Stimulated activated CD8-positive, alpha-beta memory T cell treated with anti-CD3 and anti-CD28 coated beads, Interleukin-15, amount 100 ng/mL, for 24 hours (primary cell): ENCODE results near the gene MORF4L2.
"Not testable (repeated sequence)": the region's sequence is repeated elsewhere in the genome, so short reads cannot be mapped to it uniquely, and the experiment has no call there.

ENCODE experiments used
- DNase-seq: peaks from one replicate; pipeline ENCODE4 v3.0.0-alpha.2; 2020; ENCODE audit warnings: low read depth

Gene MORF4L2

GRCh38 chrX:103678199-103678993, 8.1 kb downstream of the MORF4L2 start:
- DNase-seq = no peak

- DNase-seq = no peak
Observed at GRCh38 chrX:103674531-103675454, 11.7 kb downstream of the MORF4L2 start.

GRCh38 chrX:103669745-103670144, 16.8 kb downstream of the MORF4L2 start:
- DNase-seq = no peak

- no peak for DNase-seq
Observed at GRCh38 chrX:103666202-103667107, 20.0 kb downstream of the MORF4L2 start.

- DNase-seq = no peak
Observed at GRCh38 chrX:103663981-103664762, 22.3 kb downstream of the MORF4L2 start.

GRCh38 chrX:103659460-103659859, 27.0 kb downstream of the MORF4L2 start:
- not testable (repeated sequence) for DNase-seq

- DNase-seq = no peak
Observed at GRCh38 chrX:103658681-103659433, 27.6 kb downstream of the MORF4L2 start.

GRCh38 chrX:103657066-103657465, 29.4 kb downstream of the MORF4L2 start:
- DNase-seq = not testable (repeated sequence)

GRCh38 chrX:103656617-103657016, 29.9 kb downstream of the MORF4L2 start:
- DNase-seq = no peak

GRCh38 chrX:103655230-103656000, 31.1 kb downstream of the MORF4L2 start:
- DNase-seq = not testable (repeated sequence)

- no peak for DNase-seq
Observed at GRCh38 chrX:103651151-103651773, 35.2 kb downstream of the MORF4L2 start.

- no peak for DNase-seq
Observed at GRCh38 chrX:103647630-103648029, 38.9 kb downstream of the MORF4L2 start.

- DNase-seq = no peak
Observed at GRCh38 chrX:103644125-103644524, 42.4 kb downstream of the MORF4L2 start.

GRCh38 chrX:103640401-103641155, 45.9 kb downstream of the MORF4L2 start:
- DNase-seq = no peak

GRCh38 chrX:103638479-103639346, 47.8 kb downstream of the MORF4L2 start:
- not testable (repeated sequence) for DNase-seq

- no peak for DNase-seq
Observed at GRCh38 chrX:103637604-103638338, 48.7 kb downstream of the MORF4L2 start.

GRCh38 chrX:103635436-103635835, 51.1 kb downstream of the MORF4L2 start:
- DNase-seq = no peak
